Embryonic facial prominence (tissue), 1 donor: ENCODE results near the gene ARL17B.
A peak's percentile ranks its signal among the peaks of the same experiment; 100 is the strongest.
"Not testable (repeated sequence)": the region's sequence is repeated elsewhere in the genome, so short reads cannot be mapped to it uniquely, and the experiment has no call there.

Experiments used
- DNase-seq: peaks from one replicate; pipeline ENCODE4 v3.0.0-alpha.2; 2016; ENCODE audit errors: extremely low spot score

Gene ARL17B

GRCh38 chr17:46249153-46249552 is 112.4 kb downstream of the ARL17B start:
- DNase-seq: not testable (repeated sequence)

GRCh38 chr17:46244949-46245768 is 116.4 kb downstream of the ARL17B start:
- not testable (repeated sequence) for DNase-seq

- not testable (repeated sequence) for DNase-seq
Measured at GRCh38 chr17:46244339-46244913, 117.1 kb downstream of the ARL17B start.

GRCh38 chr17:46243928-46244327 is 117.6 kb downstream of the ARL17B start:
- not testable (repeated sequence) for DNase-seq

GRCh38 chr17:46243505-46243904 is 118.1 kb downstream of the ARL17B start:
- not testable (repeated sequence) for DNase-seq

GRCh38 chr17:46231359-46231758 is 130.2 kb downstream of the ARL17B start:
- DNase-seq: not testable (repeated sequence)

- peak; percentile 61 for DNase-seq
Measured at GRCh38 chr17:46225274-46225794, 136.2 kb downstream of the ARL17B start.

GRCh38 chr17:46224864-46225263 is 136.7 kb downstream of the ARL17B start:
- not testable (repeated sequence) for DNase-seq
